Measurements from ENCODE around the gene TNF.
A peak's percentile ranks its signal among the peaks of the same experiment; 100 is the strongest.

TNF gene

GRCh38 chr6:31573239-31574105 is 1.9 kb upstream of the TNF start:
- no peak for DNase-seq

GRCh38 chr6:31574106-31575061 is 981 bp upstream of the TNF start:
- DNase-seq = no peak

GRCh38 chr6:31575952-31576685 is 754 bp downstream of the TNF start:
- DNase-seq = no peak

GRCh38 chr6:31576897-31577578 is 1.7 kb downstream of the TNF start:
- DNase-seq = peak; percentile 64

GRCh38 chr6:31577579-31577966 is 2.2 kb downstream of the TNF start:
- no peak for DNase-seq

GRCh38 chr6:31578184-31579118 is 3.1 kb downstream of the TNF start:
- DNase-seq = no peak

GRCh38 chr6:31579119-31579505 is 3.7 kb downstream of the TNF start:
- DNase-seq = no peak

GRCh38 chr6:31579546-31580437 is 4.4 kb downstream of the TNF start:
- no peak for DNase-seq

GRCh38 chr6:31580438-31580740 is 5.0 kb downstream of the TNF start:
- no peak for DNase-seq

GRCh38 chr6:31580807-31581433 is 5.6 kb downstream of the TNF start:
- peak; percentile 91 for DNase-seq

GRCh38 chr6:31581434-31582229 is 6.3 kb downstream of the TNF start:
- DNase-seq = no peak

GRCh38 chr6:31582230-31582643 is 6.9 kb downstream of the TNF start, which contains the start of gene LTB:
LTB (minus strand) TSS chr6:31582424; CDS start chr6:31582417, 7 bp downstream.
- DNase-seq = peak; percentile 84

GRCh38 chr6:31585491-31585890 is 10.1 kb downstream of the TNF start:
- DNase-seq = peak; percentile 73

- DNase-seq = no peak
Measured at GRCh38 chr6:31586008-31586407, 10.6 kb downstream of the TNF start, which contains the start of gene LST1. LST1 (plus strand) TSS chr6:31586277; CDS start chr6:31587300, 1,023 bp downstream.

- peak; percentile 56 for DNase-seq
Measured at GRCh38 chr6:31586599-31587281, 11.4 kb downstream of the TNF start.

GRCh38 chr6:31587791-31588777 is 12.7 kb downstream of the TNF start:
- no peak for DNase-seq
